ENCODE measurements around the gene CNBP. TPM values are rescaled to one million over a fixed set of nuclear protein-coding genes. Genes with fewer than 3 reads are reported as not detected.

Gene CNBP
- total and polyA plus RNA-seq, 2 of the 13 experiments (the other 11 are each of a cell fraction or from before 2014, with no cell fraction given), result 282 to 354 TPM

GRCh38 chr3:129183569-129184395 lies at the start of gene CNBP (continued):
- TF ChIP-seq ZNF142 (CRISPR knock-in tag; IDR thresholded peaks at IDR 0.05) (no peak; the same call in 1 of the 2 replicates), GABPB1 (CRISPR knock-in tag; IDR thresholded peaks at IDR 0.05) (peak; percentile 84), ZNF235 (CRISPR knock-in tag; IDR thresholded peaks at IDR 0.05; ENCODE audit: borderline replicate concordance) (peak; percentile 97), HNF1A (IDR thresholded peaks at IDR 0.05; ENCODE audit: low read depth) (no peak), HNF1A (CRISPR knock-in tag; IDR thresholded peaks at IDR 0.05; ENCODE audit: borderline replicate concordance) (peak; percentile 34; the same call in 1 of the 2 replicates), ELF3 (CRISPR knock-in tag; IDR thresholded peaks at IDR 0.05) (0 out of 2 replicates have a peak, but pooled peaks have one; percentile 54), KLF15 (CRISPR knock-in tag; IDR thresholded peaks at IDR 0.05; ENCODE audit: borderline replicate concordance) (0 out of 2 replicates have a peak, but pooled peaks have one; percentile 23), ESRRA (CRISPR knock-in tag; IDR thresholded peaks at IDR 0.05; ENCODE audit: low read depth) (peak; percentile 45; the same call in 1 of the 2 replicates), TFAP4 (IDR thresholded peaks at IDR 0.05; ENCODE audit: borderline replicate concordance, low read depth) (peak; percentile 84; the same call in 1 of the 2 replicates), PHF8 (CRISPR knock-in tag; IDR thresholded peaks at IDR 0.05) (peak; percentile 99), ZNF430 (CRISPR knock-in tag; IDR thresholded peaks at IDR 0.05) (peak; percentile 92), SSRP1 (CRISPR knock-in tag; IDR thresholded peaks at IDR 0.05) (no peak), HCFC1 (IDR thresholded peaks at IDR 0.05; ENCODE audit: low read depth, low read length) (no peak; the same call in 1 of the 2 replicates), GLMP (CRISPR knock-in tag; IDR thresholded peaks at IDR 0.05; ENCODE audit: borderline replicate concordance) (no peak), NFYC (CRISPR knock-in tag; IDR thresholded peaks at IDR 0.05) (peak; percentile 87), YY1 (IDR thresholded peaks at IDR 0.05; ENCODE audit: insufficient read depth, insufficient replicate concordance, low read depth, low read length) (peak; percentile 65), NFYB (CRISPR knock-in tag; IDR thresholded peaks at IDR 0.05) (peak; percentile 91)

All from HepG2 (cell line).